Nephron (organoid): ENCODE measurements around the gene CROCC2.

Experiments used
- H3K27ac Mint-ChIP-seq, 3 experiments: 2 replicates each; pipeline ENCODE4 v1.8.0; 2020; ENCODE audit warnings: mixed read lengths in 3 of 3, mild to moderate bottlenecking in 2 of 3, moderate library complexity in 1 of 3
- H3K27me3 Mint-ChIP-seq: 2 replicates; pipeline ENCODE4 v1.8.0; 2021; ENCODE audit warnings: low read depth, mild to moderate bottlenecking, moderate library complexity, mixed read lengths
- H3K36me3 Mint-ChIP-seq: 2 replicates; pipeline ENCODE4 v1.8.0; 2020; ENCODE audit warnings: low read depth, mixed read lengths
- H3K4me1 Mint-ChIP-seq: 2 replicates; pipeline ENCODE4 v1.8.0; 2020; ENCODE audit warnings: mixed read lengths
- H3K4me3 Mint-ChIP-seq, 3 experiments: 2 replicates each; pipeline ENCODE4 v1.8.0; 2020; ENCODE audit warnings: mild to moderate bottlenecking in 3 of 3, mixed read lengths in 3 of 3, moderate library complexity in 2 of 3
- H3K9me3 Mint-ChIP-seq: 2 replicates; pipeline ENCODE4 v1.8.0; 2020; ENCODE audit warnings: mixed read lengths
- CTCF ChIP-seq, 3 experiments: fragments of 200-600 bp; sonication (generic); IDR thresholded peaks; one replicate each; pipeline ENCODE4 v1.5.0; 2021; ENCODE audit warnings: antibody characterized with exemption in 3 of 3; ENCODE audit not compliant: unreplicated experiment in 3 of 3

The CROCC2 gene

DNA sequence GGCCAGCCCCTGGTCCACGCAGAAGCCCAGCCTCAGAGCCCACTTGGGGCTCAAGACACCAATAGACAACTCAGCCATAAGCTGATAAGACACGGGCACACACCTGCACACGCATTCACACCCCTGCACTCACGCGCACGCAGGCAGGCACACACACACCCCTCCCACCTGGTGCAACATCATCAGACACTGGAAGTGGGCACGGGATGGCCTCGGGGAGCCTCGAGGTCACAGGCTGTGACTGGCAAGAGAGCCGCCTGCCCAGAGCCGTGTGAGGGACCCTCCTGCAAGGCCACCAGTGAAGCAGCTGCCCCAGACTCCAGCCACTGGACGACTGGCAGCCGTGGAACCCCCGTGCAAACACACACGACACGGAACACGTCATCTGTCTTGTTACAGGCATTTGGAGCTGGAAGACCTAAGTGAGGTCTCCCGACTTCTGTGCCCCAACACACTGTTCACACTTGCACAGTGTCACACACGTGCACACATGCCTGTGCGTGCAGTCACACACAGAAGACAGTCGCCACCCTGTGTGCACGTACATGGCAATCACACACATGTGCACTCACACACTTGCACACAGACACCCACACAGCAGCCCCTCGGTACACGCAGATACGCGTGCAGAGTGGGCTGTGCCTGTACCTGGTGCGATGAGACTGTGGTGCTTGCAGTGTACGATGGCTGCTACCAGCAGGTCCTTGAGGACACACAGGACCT is 11.1 kb upstream of the CROCC2 start:
- Mint-ChIP-seq H3K4me3 (no peak overlapping the region), H3K27ac (no peak overlapping the region), H3K36me3 (no peaks in the 10 kb centered on the region), H3K9me3 (no peaks in the 10 kb centered on the region), H3K4me1 (no peaks in the 10 kb centered on the region), H3K27me3 (peaks cover 8% of the 10 kb centered on the region)
- no peak for TF ChIP-seq CTCF (IDR thresholded peaks at IDR 0.05; ENCODE audit: unreplicated experiment in 3 of 3)

DNA sequence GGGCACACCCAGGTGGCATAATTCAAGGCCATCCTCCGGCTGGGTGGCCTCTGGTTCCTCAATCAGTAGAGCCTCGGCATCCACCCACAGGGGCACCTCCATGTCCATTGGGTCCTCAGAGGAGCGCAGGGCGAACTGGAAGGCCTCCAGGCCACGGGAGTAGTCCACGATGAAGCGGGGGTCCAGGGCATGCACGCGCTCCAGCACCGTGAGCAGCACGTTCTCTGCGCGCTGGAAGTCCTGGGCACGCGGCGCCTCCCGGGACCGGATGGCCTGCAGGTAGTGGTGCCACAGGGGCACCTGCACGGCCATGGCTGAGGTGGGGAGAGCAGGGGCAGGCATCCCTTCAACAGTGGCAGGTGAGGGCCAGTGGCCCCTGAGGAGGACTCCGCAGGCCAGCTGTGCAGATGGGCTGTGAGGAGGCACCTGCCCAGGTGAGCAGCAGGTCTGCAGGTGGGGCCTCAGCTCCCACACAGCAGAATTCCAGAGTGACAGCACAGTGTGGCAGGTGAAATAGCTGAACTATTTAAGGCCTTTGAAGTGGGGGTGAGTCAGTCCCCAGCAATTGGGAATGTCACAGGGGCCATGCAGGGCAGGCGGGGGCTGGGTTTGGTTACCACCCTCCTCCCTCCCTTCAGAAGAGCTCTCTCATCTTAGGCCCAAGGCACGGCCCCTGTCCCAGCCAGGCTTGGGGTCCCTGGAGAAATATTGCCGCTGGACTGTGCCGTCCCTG is 10.3 kb upstream of the CROCC2 start, which contains the start of gene MAB21L4:
Gene MAB21L4 (minus strand): TSS at position 501 of the 733 bp plus-strand sequence. CDS start 159 bp downstream, at position 342.
- H3K9me3 Mint-ChIP-seq = no peaks in the 10 kb centered on the region
- H3K4me1 Mint-ChIP-seq = no peaks in the 10 kb centered on the region

GRCh38 chr2:240896394-240896793 is 9.7 kb upstream of the CROCC2 start:
- H3K27ac Mint-ChIP-seq = no peak overlapping the region
- no peaks in the 10 kb centered on the region for H3K36me3 Mint-ChIP-seq
- no peak for TF ChIP-seq CTCF (IDR thresholded peaks at IDR 0.05; ENCODE audit: unreplicated experiment in 3 of 3)
- H3K27me3 Mint-ChIP-seq = peaks cover 12% of the 10 kb centered on the region
- H3K4me3 Mint-ChIP-seq = no peak overlapping the region
- peaks cover 3% of the 10 kb centered on the region for H3K9me3 Mint-ChIP-seq
- H3K4me1 Mint-ChIP-seq = no peaks in the 10 kb centered on the region

More for the DNA sequence above, 10.3 kb upstream of the CROCC2 start, which contains the start of gene MAB21L4:
- peaks cover 10% of the 10 kb centered on the region for H3K27me3 Mint-ChIP-seq
- TF ChIP-seq CTCF (IDR thresholded peaks at IDR 0.05; ENCODE audit: unreplicated experiment in 3 of 3) = no peak
- no peak within 1 kb of the TSS for H3K4me3 Mint-ChIP-seq
- H3K27ac Mint-ChIP-seq = no peak within 1 kb of the TSS
- no peaks in the 10 kb centered on the region for H3K36me3 Mint-ChIP-seq

DNA sequence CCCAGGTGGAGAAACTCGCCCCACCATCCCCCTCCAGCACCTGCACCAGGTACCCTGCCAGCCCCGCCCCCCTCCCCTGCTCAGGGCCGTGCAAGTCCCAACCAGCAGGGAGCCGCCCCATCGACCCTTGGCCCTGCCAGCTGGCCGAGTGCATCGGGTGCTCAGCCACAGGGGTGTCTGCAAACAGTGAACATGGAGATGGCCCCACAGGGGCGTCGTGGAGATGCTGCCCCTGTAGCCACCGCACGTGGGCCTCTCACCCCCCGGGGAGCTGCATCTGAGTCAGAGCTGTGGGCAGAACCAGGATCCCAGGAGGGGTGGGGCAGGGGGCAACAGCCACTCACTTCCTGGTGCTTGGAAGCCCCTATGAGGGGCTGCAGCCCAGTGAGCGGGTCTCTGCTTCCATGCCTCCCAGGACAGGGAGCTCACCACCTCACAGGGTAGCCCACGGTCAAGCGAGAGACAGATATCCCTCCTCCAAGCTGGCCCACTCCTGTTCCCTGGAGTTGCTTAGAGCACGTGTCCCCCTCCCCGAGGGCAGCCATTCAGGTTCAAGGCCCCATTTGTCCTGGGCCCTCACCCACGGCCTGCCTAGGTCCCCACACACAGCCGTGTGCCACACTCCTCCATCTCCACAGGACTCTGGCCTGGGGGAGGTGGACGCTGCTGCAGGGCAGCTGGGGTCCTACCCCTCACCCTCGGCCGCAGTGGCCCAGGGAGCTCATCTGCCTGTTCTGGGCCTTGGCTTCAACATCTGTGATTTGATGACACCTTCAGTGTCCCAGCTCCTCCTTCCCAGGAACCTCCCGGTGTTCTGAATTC is 9.1 kb upstream of the CROCC2 start:
- no peak for TF ChIP-seq CTCF (IDR thresholded peaks at IDR 0.05; ENCODE audit: unreplicated experiment in 3 of 3)
- peaks cover 6% of the 10 kb centered on the region for H3K9me3 Mint-ChIP-seq
- peaks cover 16% of the 10 kb centered on the region for H3K27me3 Mint-ChIP-seq
- no peaks in the 10 kb centered on the region for H3K36me3 Mint-ChIP-seq
- no peaks in the 10 kb centered on the region for H3K4me1 Mint-ChIP-seq
- H3K4me3 Mint-ChIP-seq = no peak overlapping the region
- H3K27ac Mint-ChIP-seq = no peak overlapping the region

- Mint-ChIP-seq H3K27me3 (peaks cover 17% of the 10 kb centered on the region), H3K27ac (no peak overlapping the region), H3K36me3 (no peaks in the 10 kb centered on the region), H3K9me3 (peaks cover 10% of the 10 kb centered on the region), H3K4me1 (no peaks in the 10 kb centered on the region), H3K4me3 (no peak overlapping the region)
- no peak for TF ChIP-seq CTCF (IDR thresholded peaks at IDR 0.05; ENCODE audit: unreplicated experiment in 3 of 3)
Observed at GRCh38 chr2:240898108-240898730, 7.9 kb upstream of the CROCC2 start.
